GM19099 (cell line): ENCODE results near the gene TMEM234.
A peak's percentile ranks its signal among the peaks of the same experiment; 100 is the strongest.

Experiments
- POLR2A ChIP-seq: IDR thresholded peaks from 3 replicates; pipeline ENCODE4 v1.6.1; 2011; ENCODE audit warnings: low read depth; ENCODE audit not compliant: insufficient read length; ENCODE audit errors: extremely low read depth

The TMEM234 gene

GRCh38 chr1:32242341-32242851, 20.2 kb upstream of the TMEM234 start:
- no peak for TF ChIP-seq POLR2A

GRCh38 chr1:32241001-32241763, 19.0 kb upstream of the TMEM234 start:
- TF ChIP-seq POLR2A = peak; percentile 39

GRCh38 chr1:32240140-32240951, 18.2 kb upstream of the TMEM234 start:
- peak; percentile 37 for TF ChIP-seq POLR2A

GRCh38 chr1:32239790-32240139, 17.6 kb upstream of the TMEM234 start:
- TF ChIP-seq POLR2A = no peak

GRCh38 chr1:32239337-32239736, 17.2 kb upstream of the TMEM234 start:
- no peak for TF ChIP-seq POLR2A

GRCh38 chr1:32234792-32235191, 12.6 kb upstream of the TMEM234 start:
- TF ChIP-seq POLR2A = no peak

GRCh38 chr1:32232558-32233304, 10.6 kb upstream of the TMEM234 start:
- TF ChIP-seq POLR2A = no peak

GRCh38 chr1:32231843-32232432, 9.8 kb upstream of the TMEM234 start:
- no peak for TF ChIP-seq POLR2A

- no peak for TF ChIP-seq POLR2A
Measured at GRCh38 chr1:32228771-32229170, 6.6 kb upstream of the TMEM234 start.

- TF ChIP-seq POLR2A = no peak
Measured at GRCh38 chr1:32224285-32224684, 2.1 kb upstream of the TMEM234 start.

GRCh38 chr1:32223683-32224082, 1.5 kb upstream of the TMEM234 start:
- no peak for TF ChIP-seq POLR2A

- no peak for TF ChIP-seq POLR2A
Measured at GRCh38 chr1:32221581-32221979, 573 bp downstream of the TMEM234 start.

GRCh38 chr1:32220746-32221580, 1.2 kb downstream of the TMEM234 start:
- no peak for TF ChIP-seq POLR2A

GRCh38 chr1:32219022-32219421, 3.1 kb downstream of the TMEM234 start:
- TF ChIP-seq POLR2A = no peak
